Tracheal epithelial cell (primary cell): ENCODE measurements around the gene KRTAP5-10. TPM values are rescaled to one million over a fixed set of nuclear protein-coding genes. Genes with fewer than 3 reads are reported as not detected.

Experiments
- total RNA-seq: library from RNA; depleted of rRNA; stranded (reverse); fragments of >200 nt; gene quantifications from 2 replicates; pipeline ENCODE4 v1.2.1, GENCODE V29; 2014

The KRTAP5-10 gene, protein sequence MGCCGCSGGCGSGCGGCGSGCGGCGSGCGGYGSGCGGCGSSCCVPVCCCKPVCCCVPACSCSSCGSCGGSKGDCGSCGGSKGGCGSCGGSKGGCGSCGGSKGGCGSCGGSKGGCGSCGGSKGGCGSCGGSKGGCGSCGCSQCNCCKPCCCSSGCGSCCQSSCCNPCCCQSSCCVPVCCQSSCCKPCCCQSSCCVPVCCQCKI
- total RNA-seq = not detected in 2 replicates

DNA sequence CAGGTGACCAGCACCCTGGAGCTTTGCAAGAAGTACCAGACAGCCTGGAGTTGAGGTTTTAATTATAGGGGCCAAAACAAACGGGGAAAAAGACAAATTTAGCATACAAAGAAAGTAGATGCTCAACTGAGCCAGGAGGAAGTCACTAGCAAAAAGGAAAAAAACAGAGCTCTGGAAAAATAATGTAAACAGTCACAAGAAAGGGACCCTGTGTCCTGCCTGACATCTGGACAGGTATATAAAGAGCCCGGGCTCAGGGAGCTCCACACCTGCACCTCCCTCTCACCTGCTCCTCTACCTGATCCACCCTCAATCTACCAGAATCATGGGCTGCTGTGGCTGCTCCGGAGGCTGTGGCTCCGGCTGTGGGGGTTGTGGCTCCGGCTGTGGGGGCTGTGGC is at the start of gene KRTAP5-10:
Gene KRTAP5-10, plus strand, starts transcription at position 301 of the 400 bp plus-strand sequence. Its CDS starts 25 bp downstream, at position 326.

DNA sequence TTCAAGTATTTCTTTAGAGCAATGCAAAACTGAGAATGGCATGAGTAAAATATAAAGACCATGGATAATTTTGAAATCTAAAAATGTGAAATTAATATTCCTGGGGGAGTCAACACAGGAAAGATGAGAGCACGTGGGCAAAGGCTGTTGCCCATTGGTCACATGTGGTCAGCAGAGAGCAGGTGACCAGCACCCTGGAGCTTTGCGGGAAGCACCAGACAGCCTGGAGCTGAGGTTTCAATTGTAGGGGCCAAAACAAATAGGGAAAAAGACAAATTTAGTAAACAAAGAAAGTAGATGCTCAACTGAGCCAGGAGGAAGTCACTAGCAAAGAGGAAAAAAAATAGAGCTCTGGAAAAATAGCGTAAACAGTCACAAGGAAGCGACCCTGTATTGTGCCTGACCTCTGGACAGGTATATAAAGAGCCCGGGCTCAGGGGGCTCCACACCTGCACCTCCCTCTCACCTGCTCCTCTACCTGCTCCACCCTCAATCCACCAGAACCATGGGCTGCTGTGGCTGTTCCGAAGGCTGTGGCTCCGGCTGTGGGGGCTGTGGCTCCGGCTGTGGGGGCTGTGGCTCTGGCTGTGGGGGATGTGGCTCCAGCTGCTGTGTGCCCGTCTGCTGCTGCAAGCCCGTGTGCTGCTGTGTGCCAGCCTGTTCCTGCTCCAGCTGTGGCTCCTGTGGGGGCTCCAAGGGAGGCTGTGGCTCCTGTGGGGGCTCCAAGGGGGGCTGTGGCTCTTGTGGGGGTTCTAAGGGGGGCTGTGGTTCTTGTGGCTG is 38.4 kb upstream of the KRTAP5-10 start, which contains the start of gene KRTAP5-7:
Gene KRTAP5-7, plus strand, starts transcription at position 472 of the 780 bp plus-strand sequence. Its CDS starts 34 bp downstream, at position 506.

DNA sequence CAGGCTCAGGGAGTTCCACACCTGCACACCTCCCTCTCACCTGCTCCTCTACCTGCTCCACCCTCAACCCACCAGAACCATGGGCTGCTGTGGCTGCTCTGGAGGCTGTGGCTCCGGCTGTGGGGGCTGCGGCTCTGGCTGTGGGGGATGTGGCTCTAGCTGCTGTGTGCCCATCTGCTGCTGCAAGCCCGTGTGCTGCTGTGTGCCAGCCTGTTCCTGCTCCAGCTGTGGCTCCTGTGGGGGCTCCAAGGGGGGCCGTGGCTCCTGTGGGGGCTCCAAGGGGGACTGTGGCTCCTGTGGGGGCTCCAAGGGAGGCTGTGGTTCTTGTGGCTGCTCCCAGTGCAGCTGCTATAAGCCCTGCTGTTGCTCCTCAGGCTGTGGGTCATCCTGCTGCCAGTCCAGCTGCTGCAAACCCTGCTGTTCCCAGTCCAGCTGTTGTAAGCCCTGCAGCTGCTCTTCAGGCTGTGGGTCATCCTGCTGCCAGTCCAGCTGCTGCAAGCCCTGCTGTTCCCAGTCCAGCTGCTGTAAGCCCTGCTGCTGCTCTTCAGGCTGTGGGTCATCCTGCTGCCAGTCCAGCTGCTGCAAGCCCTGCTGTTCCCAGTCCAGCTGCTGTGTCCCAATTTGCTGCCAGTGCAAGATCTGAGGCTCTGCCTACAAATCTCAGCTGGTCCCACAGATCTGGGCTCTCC is 27.2 kb upstream of the KRTAP5-10 start, which contains the start of gene KRTAP5-8:
Gene KRTAP5-8, plus strand, starts transcription at position 49 of the 689 bp plus-strand sequence. Its CDS starts 31 bp downstream, at position 80.

DNA sequence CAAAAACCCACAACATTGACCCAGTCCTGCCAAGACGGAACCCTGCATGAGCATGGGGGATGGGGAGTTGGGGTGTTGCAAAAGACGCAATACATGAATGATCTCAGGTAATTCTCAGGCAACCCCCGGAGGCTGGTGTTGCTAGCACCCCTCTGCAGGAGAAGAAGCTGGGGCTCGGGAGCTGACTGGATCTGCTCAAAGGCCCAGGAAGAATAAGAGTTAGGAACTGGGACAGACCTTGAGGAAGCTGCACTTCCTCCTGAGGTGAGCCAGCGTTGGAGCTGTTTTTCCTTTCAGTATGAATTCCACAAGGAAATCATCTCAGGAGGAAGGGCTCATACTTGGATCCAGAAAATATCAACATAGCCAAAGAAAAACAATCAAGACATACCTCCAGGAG is 17.2 kb upstream of the KRTAP5-10 start, which contains the start of gene KRTAP5-9:
Gene KRTAP5-9, plus strand, starts transcription at position 301 of the 400 bp plus-strand sequence. CDS start 238 bp downstream, outside the sequence.

DNA sequence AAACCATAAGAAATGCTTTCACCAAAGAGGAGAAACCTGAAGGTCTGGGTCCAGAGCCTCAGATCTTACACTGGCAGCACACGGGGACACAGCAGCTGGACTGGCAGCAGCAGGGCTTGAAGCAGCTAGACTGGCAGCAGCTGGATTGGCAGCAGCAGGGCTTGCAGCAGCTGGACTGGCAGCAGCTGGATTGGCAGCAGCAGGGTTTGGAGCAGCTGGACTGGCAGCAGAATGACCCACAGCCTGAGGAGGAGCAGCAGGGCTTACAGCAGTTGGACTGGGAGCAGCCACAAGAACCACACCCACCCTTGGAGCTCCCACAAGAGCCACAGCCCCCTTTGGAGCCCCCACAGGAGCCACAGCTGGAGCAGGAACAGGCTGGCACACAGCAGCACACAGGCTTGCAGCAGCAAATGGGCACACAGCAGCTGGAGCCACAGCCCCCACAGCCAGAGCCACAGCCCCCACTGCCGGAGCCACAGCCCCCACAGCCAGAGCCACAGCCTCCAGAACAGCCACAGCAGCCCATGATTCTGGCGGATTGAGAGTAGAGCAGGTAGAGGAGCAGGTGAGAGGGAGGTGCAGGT is 17.0 kb downstream of the KRTAP5-10 start, which contains the start of gene KRTAP5-11:
Gene KRTAP5-11, minus strand, starts transcription at position 567 of the 587 bp plus-strand sequence. Its CDS starts 38 bp downstream, at position 529.

Other genes starting within 250 kb of the KRTAP5-10 start
- 62.7 and 76.6 TPM in 2 replicates for gene DHCR7, start 117.2 kb upstream of the KRTAP5-10 start, total RNA-seq
- 90.1 and 109 TPM in 2 replicates for gene NADSYN1, start 112.4 kb upstream of the KRTAP5-10 start, total RNA-seq
- gene KRTAP5-7, start 38.3 kb upstream of the KRTAP5-10 start, total RNA-seq = not detected in 2 replicates
- 0.24 TPM in 1 of 2 replicates, not detected in the other for gene KRTAP5-8, start 27.5 kb upstream of the KRTAP5-10 start, total RNA-seq
- gene KRTAP5-9, start 17.1 kb upstream of the KRTAP5-10 start, total RNA-seq = not detected in 2 replicates
- gene KRTAP5-11, start 17.3 kb downstream of the KRTAP5-10 start, total RNA-seq = 0.72 TPM in 1 of 2 replicates, not detected in the other